Esophagus squamous epithelium (tissue), 5 donors: Measurements from ENCODE around the gene PTMS. TPM values are rescaled to one million over a fixed set of nuclear protein-coding genes. Genes with fewer than 3 reads are reported as not detected.

Experiments used
- DNase-seq: peaks from one replicate; lab custom pipeline; 2025; lab: John Stamatoyannopoulos, UW
- H3K27ac ChIP-seq, 4 donors: fragments of 200-600 bp; sonication (generic); one replicate each; pipeline ENCODE4 v1.5.1; 2016 to 2019; ENCODE audit warnings: mild to moderate bottlenecking in 1 of 4
- H3K27me3 ChIP-seq, 4 donors: fragments of 200-600 bp; sonication (generic); 1 replicate in 3 of 4; 2 replicates in 1 of 4; pipeline versions ENCODE4 v1.5.1 to v1.6.0; 2017 to 2021; ENCODE audit warnings: antibody characterized with exemption in 1 of 4
- H3K36me3 ChIP-seq, 3 donors: fragments of 200-600 bp; sonication (generic); one replicate each; pipeline ENCODE4 v1.5.1; 2016 to 2019
- H3K4me1 ChIP-seq, 3 donors: fragments of 200-600 bp; sonication (generic); one replicate each; pipeline ENCODE4 v1.5.1; 2017 to 2019
- H3K4me3 ChIP-seq, 4 donors: fragments of 200-600 bp; sonication (generic); 1 replicate in 3 of 4; 2 replicates in 1 of 4; pipeline ENCODE4 v1.5.1; 2016 to 2019; ENCODE audit warnings: mild to moderate bottlenecking in 2 of 4, moderate library complexity in 1 of 4
- H3K9me3 ChIP-seq, 3 donors: fragments of 200-600 bp; sonication (generic); one replicate each; pipeline ENCODE4 v1.5.1; 2016 to 2019
- CTCF ChIP-seq, 6 experiments: fragments of 450-650 bp in 4 of 6; fragments of 200-600 bp in 2 of 6; sonication (generic) in 2 of 6; IDR thresholded peaks; one replicate each; pipeline ENCODE4 v1.5.1; 2016 to 2019; ENCODE audit warnings: antibody characterized with exemption in 6 of 6, mild to moderate bottlenecking in 4 of 6, moderate library complexity in 4 of 6
- POLR2A ChIP-seq, 4 donors: fragments of 450-650 bp; IDR thresholded peaks; one replicate each; pipeline ENCODE4 v1.6.1; 2017; ENCODE audit warnings: antibody characterized with exemption in 4 of 4, mild to moderate bottlenecking in 4 of 4, moderate library complexity in 3 of 4
- WGBS, 2 donors: methylation state at CpG; one replicate each; pipeline ENCODE4 v1.1.5; 2018; 5-methylcytosine and 5-hydroxymethylcytosine counted together
- intact Hi-C: fragments of 100-400 bp; cut with DNase I; formaldehyde crosslinking; loops from one replicate; pipeline ENCODE4 v1.15.0; 2022
- total RNA-seq, 4 donors: library from RNA; depleted of rRNA; stranded (reverse); fragments of >200 nt; gene quantifications; one replicate each; pipeline ENCODE4 v1.1.0, GENCODE V29; 2016
- donor health status: DM: yes; HTN: yes; CAD: no.

The PTMS gene
- total RNA-seq, 4 donors from 2014 or later, result 78.2 to 149 (median 123) TPM

GRCh38 chr12:6757028-6757690 is 9.0 kb upstream of the PTMS start:
- intact Hi-C loops, result no loop called here
- H3K4me3 ChIP-seq, result no peak overlapping the region
- DNase-seq, result no peak
- TF ChIP-seq POLR2A (IDR thresholded peaks at IDR 0.05) (no peak), CTCF (IDR thresholded peaks at IDR 0.05) (no peak)
- 90 to 91% methylated on average over 6 to 8 of the region's 8 CpGs for WGBS, 2 donors
- H3K36me3 ChIP-seq, result no peaks in the 10 kb centered on the region
- no peaks in the 10 kb centered on the region for H3K9me3 ChIP-seq
- H3K27ac ChIP-seq, result no peak overlapping the region
- H3K4me1 ChIP-seq, result peaks cover 3 to 16% (median 12%) of the 10 kb centered on the region in 3 donors
- H3K27me3 ChIP-seq, result no peaks in the 10 kb centered on the region

GRCh38 chr12:6758506-6759095 is 7.6 kb upstream of the PTMS start:
- no peaks in the 10 kb centered on the region for H3K9me3 ChIP-seq
- TF ChIP-seq POLR2A (IDR thresholded peaks at IDR 0.05) (no peak), CTCF (IDR thresholded peaks at IDR 0.05) (no peak)
- H3K27me3 ChIP-seq, result no peaks in the 10 kb centered on the region
- no peaks in the 10 kb centered on the region for H3K36me3 ChIP-seq
- no peak for DNase-seq
- no peak overlapping the region for H3K27ac ChIP-seq
- intact Hi-C loops, result no loop called here
- H3K4me1 ChIP-seq, result peaks cover 5 to 20% (median 8%) of the 10 kb centered on the region in 3 donors
- no peak overlapping the region for H3K4me3 ChIP-seq
- 81 to 88% methylated on average over 9 of the region's 9 CpGs for WGBS, 2 donors

- DNase-seq, result no peak
- Histone ChIP-seq H3K9me3 (no peaks in the 10 kb centered on the region), H3K4me1 (peaks cover 7 to 23% (median 10%) of the 10 kb centered on the region in 3 donors), H3K4me3 (no peak overlapping the region), H3K27me3 (no peaks in the 10 kb centered on the region), H3K36me3 (no peaks in the 10 kb centered on the region), H3K27ac (no peak overlapping the region)
- intact Hi-C loops, result no loop called here
- TF ChIP-seq POLR2A (IDR thresholded peaks at IDR 0.05), result no peak
- no peak for TF ChIP-seq CTCF (IDR thresholded peaks at IDR 0.05)
- 90 to 94% methylated on average over 5 of the region's 5 CpGs for WGBS, 2 donors
Observed at GRCh38 chr12:6759741-6760140, 6.4 kb upstream of the PTMS start.

GRCh38 chr12:6763380-6763779 is 2.8 kb upstream of the PTMS start:
- no peak for DNase-seq
- WGBS, 2 donors, result 38 to 46% methylated on average over 4 of the region's 4 CpGs
- peaks cover 21 to 49% (median 27%) of the 10 kb centered on the region in 3 donors for H3K4me1 ChIP-seq
- H3K27ac ChIP-seq, result peak overlapping the region; percentile 95 to 99 (median 98)
- intact Hi-C loops, result no loop called here
- no peaks in the 10 kb centered on the region for H3K9me3 ChIP-seq
- no peaks in the 10 kb centered on the region for H3K36me3 ChIP-seq
- H3K27me3 ChIP-seq, result no peaks in the 10 kb centered on the region
- H3K4me3 ChIP-seq, result peak overlapping the region; percentile 15 to 85 (median 66)
- no peak for TF ChIP-seq POLR2A (IDR thresholded peaks at IDR 0.05)
- no peak for TF ChIP-seq CTCF (IDR thresholded peaks at IDR 0.05)
